ENCODE results near the gene CCNL2.

Gene CCNL2

GRCh38 chr1:1402072-1402900 is 3.2 kb upstream of the CCNL2 start:
- DNase-seq (ENCODE audit: low read depth, low spot score): no peak
- no peak overlapping the region for H3K4me3 ChIP-seq
- no peak overlapping the region for H3K9ac ChIP-seq (ENCODE audit: insufficient read length)
- TF ChIP-seq EZH2 (IDR thresholded peaks at IDR 0.05): no peak
- H3K27ac ChIP-seq: peak overlapping the region; percentile 38; the same call in 1 of the 2 replicates
- H3K36me3 ChIP-seq (ENCODE audit: insufficient read depth, low read length): peaks cover 53% of the 10 kb centered on the region
- no peaks in the 10 kb centered on the region for H3K9me3 ChIP-seq (ENCODE audit: low read depth, low read length)

GRCh38 chr1:1401457-1402010 is 2.4 kb upstream of the CCNL2 start:
- TF ChIP-seq FOXP2 (optimal IDR thresholded peaks at IDR 0.05; ENCODE audit: control extremely low read depth, extremely low read length, insufficient read depth) (no peak), POLR2AphosphoS5 (IDR thresholded peaks at IDR 0.05; ENCODE audit: borderline replicate concordance, low read depth, low read length) (peak; percentile 9; the same call in 1 of the 2 replicates)
- H3K27ac ChIP-seq: 0 out of 2 replicates have a peak overlapping the region, but pooled peaks have one; percentile 22
- no peak overlapping the region for H3K9ac ChIP-seq (ENCODE audit: insufficient read length)
- H3K36me3 ChIP-seq (ENCODE audit: insufficient read depth, low read length): peaks cover 58% of the 10 kb centered on the region
- no peaks in the 10 kb centered on the region for H3K9me3 ChIP-seq (ENCODE audit: low read depth, low read length)
- DNase-seq (ENCODE audit: low read depth, low spot score): no peak
- no peak overlapping the region for H3K4me3 ChIP-seq

- Histone ChIP-seq H3K9me3 (ENCODE audit: low read depth, low read length) (no peaks in the 10 kb centered on the region), H3K4me3 (peak overlapping the region; percentile 93), H3K36me3 (ENCODE audit: insufficient read depth, low read length) (peaks cover 56% of the 10 kb centered on the region), H3K9ac (ENCODE audit: insufficient read length) (peak overlapping the region; percentile 92), H3K27ac (no peak overlapping the region)
- no peak for DNase-seq (ENCODE audit: low read depth, low spot score)
- TF ChIP-seq POLR2AphosphoS5 (IDR thresholded peaks at IDR 0.05; ENCODE audit: borderline replicate concordance, low read depth, low read length) (peak; percentile 30; the same call in 1 of the 2 replicates), EZH2 (IDR thresholded peaks at IDR 0.05) (no peak)
These were observed 1.7 kb upstream of the CCNL2 start for GRCh38 chr1:1400576-1401456.

- no peak for DNase-seq (ENCODE audit: low read depth, low spot score)
- Histone ChIP-seq H3K4me3 (peak overlapping the region; percentile 93), H3K36me3 (ENCODE audit: insufficient read depth, low read length) (peaks cover 56% of the 10 kb centered on the region), H3K27ac (peak overlapping the region; percentile 44), H3K9me3 (ENCODE audit: low read depth, low read length) (no peaks in the 10 kb centered on the region), H3K9ac (ENCODE audit: insufficient read length) (peak overlapping the region; percentile 92)
- TF ChIP-seq FOXP2 (optimal IDR thresholded peaks at IDR 0.05; ENCODE audit: control extremely low read depth, extremely low read length, insufficient read depth): no peak
- no peak for TF ChIP-seq EZH2 (IDR thresholded peaks at IDR 0.05)
- TF ChIP-seq POLR2AphosphoS5 (IDR thresholded peaks at IDR 0.05; ENCODE audit: borderline replicate concordance, low read depth, low read length): no peak
These were observed 889 bp upstream of the CCNL2 start for GRCh38 chr1:1399872-1400575.

GRCh38 chr1:1398677-1399186 is 403 bp downstream of the CCNL2 start:
- no peak for DNase-seq (ENCODE audit: low read depth, low spot score)
- TF ChIP-seq POLR2AphosphoS5 (IDR thresholded peaks at IDR 0.05; ENCODE audit: borderline replicate concordance, low read depth, low read length) (no peak), EZH2 (IDR thresholded peaks at IDR 0.05) (no peak), FOXP2 (optimal IDR thresholded peaks at IDR 0.05; ENCODE audit: control extremely low read depth, extremely low read length, insufficient read depth) (no peak)
- H3K4me3 ChIP-seq: peak overlapping the region; percentile 93
- peak overlapping the region; percentile 93 for H3K9ac ChIP-seq (ENCODE audit: insufficient read length)
- peaks cover 60% of the 10 kb centered on the region for H3K36me3 ChIP-seq (ENCODE audit: insufficient read depth, low read length)
- no peaks in the 10 kb centered on the region for H3K9me3 ChIP-seq (ENCODE audit: low read depth, low read length)
- peak overlapping the region; percentile 62 for H3K27ac ChIP-seq

GRCh38 chr1:1397839-1398523 is 1.2 kb downstream of the CCNL2 start:
- H3K4me3 ChIP-seq: peak overlapping the region; percentile 93
- peak overlapping the region; percentile 93 for H3K9ac ChIP-seq (ENCODE audit: insufficient read length)
- no peak for DNase-seq (ENCODE audit: low read depth, low spot score)
- no peaks in the 10 kb centered on the region for H3K9me3 ChIP-seq (ENCODE audit: low read depth, low read length)
- peak overlapping the region; percentile 62; the same call in 1 of the 2 replicates for H3K27ac ChIP-seq
- TF ChIP-seq EZH2 (IDR thresholded peaks at IDR 0.05) (no peak), FOXP2 (optimal IDR thresholded peaks at IDR 0.05; ENCODE audit: control extremely low read depth, extremely low read length, insufficient read depth) (no peak), POLR2AphosphoS5 (IDR thresholded peaks at IDR 0.05; ENCODE audit: borderline replicate concordance, low read depth, low read length) (no peak)
- peaks cover 65% of the 10 kb centered on the region for H3K36me3 ChIP-seq (ENCODE audit: insufficient read depth, low read length)

GRCh38 chr1:1395166-1395565 is 4.0 kb downstream of the CCNL2 start:
- DNase-seq (ENCODE audit: low read depth, low spot score): no peak
- Histone ChIP-seq H3K4me3 (no peak overlapping the region), H3K9ac (ENCODE audit: insufficient read length) (no peak overlapping the region), H3K27ac (no peak overlapping the region), H3K9me3 (ENCODE audit: low read depth, low read length) (no peaks in the 10 kb centered on the region), H3K36me3 (ENCODE audit: insufficient read depth, low read length) (peaks cover 72% of the 10 kb centered on the region)
- TF ChIP-seq EZH2 (IDR thresholded peaks at IDR 0.05): no peak
- no peak for TF ChIP-seq FOXP2 (optimal IDR thresholded peaks at IDR 0.05; ENCODE audit: control extremely low read depth, extremely low read length, insufficient read depth)
- no peak for TF ChIP-seq POLR2AphosphoS5 (IDR thresholded peaks at IDR 0.05; ENCODE audit: borderline replicate concordance, low read depth, low read length)
